Activated CD4-positive, alpha-beta T cell treated with anti-CD3 and anti-CD28 coated beads, Interleukin-10, Interleukin-2, amounts not matched to agents 100 ng/mL and 50 ng/mL, durations not matched to agents 16 hours and 8 hours (primary cell): ENCODE measurements around the gene MKKS.
A peak's percentile ranks its signal among the peaks of the same experiment; 100 is the strongest.
"Not testable (repeated sequence)": the region's sequence is repeated elsewhere in the genome, so short reads cannot be mapped to it uniquely, and the experiment has no call there.

Source experiments
- DNase-seq: peaks from one replicate; pipeline ENCODE4 v3.0.0-alpha.2; 2020

MKKS gene

DNA sequence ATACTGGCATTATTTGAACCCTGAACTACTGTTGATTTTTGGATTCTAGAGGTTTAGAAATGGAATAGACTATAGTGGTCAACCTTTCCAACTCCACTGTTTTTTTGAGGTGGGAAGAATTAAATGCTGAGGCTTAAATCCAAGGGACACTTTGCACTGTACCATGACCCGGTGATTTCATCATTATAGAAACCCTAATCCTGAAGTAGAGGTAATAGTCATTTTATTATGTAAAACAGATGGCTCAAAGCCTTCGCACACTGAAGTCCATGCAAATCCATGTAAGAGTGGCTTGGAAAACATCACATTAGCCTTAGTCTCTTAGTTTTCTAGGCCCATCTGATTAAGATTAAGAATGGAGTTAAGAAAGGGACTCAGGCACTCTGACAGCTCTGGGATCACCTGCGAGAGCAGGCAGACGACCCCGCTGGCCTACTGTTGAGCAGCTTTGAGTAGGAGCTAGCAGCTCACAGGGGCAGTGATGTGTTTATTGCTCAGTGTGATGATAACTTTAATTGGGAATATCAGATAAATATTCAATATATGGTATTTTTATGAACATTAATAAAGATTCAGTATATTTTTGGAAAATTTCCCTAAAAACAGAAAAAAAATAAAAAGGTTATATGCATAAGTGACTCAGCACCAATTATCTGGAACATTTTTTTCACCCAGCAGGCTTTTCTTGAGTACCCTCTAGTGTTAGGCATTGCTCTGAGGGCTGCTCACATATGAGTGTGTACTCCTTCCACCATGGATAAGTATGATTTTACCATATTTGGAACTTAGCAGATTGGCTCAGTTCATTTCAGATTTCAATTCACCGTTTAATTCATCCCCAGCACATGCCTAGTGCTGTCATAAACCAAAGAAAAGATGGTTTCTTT, 14.5 kb upstream of the MKKS start:
- no peak for DNase-seq

DNA sequence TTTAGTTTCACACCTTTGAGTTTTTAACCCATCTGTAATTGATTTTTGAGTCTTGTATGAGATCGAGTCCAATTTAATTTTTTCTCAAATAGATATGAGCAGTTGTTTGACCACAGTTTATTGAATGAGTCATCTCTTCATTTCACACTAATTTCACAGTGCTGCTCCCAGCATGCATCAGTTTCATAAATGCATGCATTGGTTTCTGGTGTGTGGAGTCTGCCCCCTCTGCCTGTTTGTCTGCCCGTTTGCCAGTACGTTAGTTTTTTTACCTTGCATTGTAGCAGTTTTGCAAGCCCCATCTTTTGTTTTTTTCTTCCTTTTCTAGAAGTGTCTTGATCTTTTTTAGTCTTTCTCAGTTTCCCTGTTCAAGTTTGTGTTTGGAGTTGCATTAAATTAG, 13.0 kb upstream of the MKKS start:
- DNase-seq, result peak; percentile 92

DNA sequence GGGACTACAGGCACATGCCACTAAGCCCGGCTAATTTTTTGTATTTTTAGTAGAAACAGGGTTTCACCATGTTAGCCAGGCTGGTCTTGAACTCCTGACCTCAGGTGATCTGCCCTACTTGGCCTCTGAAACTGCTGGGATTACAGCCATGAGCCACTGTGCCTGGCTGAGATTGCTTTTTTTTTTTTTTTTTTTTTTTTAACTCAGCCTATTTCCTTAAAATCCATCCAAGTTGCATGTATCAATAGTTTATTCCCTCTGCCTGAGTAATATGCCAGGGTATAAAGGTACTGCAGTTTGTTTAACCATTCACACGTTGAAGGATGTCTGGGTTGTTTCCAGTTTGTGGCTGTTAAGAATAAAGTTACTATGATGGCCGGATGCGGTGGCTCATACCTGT, 11.7 kb upstream of the MKKS start:
- no peak for DNase-seq

DNA sequence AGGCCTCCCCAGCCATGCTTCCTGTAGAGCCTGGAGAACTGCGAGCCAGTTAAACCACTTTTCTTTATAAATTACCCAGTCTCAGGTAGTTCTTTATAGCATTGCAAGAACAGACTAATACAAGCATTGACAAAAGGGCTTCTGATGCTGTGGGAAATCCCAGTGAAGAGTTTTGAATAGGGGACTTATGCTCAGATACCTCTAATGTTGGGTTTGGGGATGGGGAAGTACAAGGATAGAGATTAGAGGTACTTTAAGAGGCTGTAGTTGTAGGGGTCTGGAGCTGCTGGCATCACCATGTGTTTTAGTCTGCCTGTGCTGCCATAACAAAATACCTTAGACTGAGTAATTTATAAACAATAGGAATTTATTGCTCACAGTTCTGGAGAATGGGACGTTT, 9.9 kb upstream of the MKKS start:
- no peak for DNase-seq

DNA sequence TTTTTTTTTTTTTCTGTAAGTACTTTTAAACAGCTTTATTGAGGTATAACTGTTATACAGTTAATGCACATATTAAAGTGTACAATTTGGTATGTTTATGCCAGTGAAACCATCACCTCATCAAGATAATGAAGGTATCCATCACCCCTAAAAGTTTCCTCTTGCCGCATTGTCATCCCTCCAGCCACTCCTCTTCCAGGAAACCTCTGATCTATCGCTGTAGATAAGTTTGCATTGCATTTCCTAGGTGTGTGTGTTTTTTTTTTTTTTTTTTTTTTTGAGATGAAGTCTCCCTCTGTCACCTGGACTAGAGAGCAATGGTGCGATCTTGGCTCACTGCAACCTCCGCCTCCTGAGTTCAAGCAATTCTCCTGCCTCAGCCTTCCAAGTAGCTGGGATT, 4.2 kb upstream of the MKKS start:
- DNase-seq, result peak; percentile 35

DNA sequence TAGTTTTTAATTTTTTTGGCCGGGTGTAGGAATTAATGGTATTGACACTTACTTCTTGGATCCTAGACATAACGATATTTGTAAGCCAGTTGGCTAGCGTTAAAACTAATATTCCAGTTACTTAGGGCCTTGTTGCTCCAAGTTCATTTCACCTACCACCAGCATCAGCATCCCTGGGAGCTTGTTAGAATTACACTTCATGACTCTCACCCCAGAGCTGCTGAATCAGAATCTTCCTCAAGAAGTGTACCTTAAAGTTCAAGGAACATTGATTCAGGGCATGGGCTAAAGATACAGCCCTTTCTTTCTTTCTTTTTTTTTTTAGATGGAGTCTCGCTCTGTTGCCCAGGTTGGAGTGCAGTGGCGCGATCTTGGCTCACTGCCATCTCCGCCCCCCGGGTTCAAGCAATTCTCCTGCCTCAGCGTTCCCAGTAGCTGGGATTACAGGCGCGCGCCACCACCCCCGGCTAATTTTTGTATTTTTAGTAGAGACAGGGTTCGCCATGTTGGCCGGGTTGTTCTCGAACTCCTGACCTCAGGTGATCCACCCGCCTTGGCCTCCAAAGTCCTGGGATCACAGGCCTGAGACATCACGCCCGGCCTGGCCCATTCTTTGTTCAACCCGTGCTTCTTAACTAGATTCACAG, 2.2 kb upstream of the MKKS start:
- DNase-seq, result no peak

DNA sequence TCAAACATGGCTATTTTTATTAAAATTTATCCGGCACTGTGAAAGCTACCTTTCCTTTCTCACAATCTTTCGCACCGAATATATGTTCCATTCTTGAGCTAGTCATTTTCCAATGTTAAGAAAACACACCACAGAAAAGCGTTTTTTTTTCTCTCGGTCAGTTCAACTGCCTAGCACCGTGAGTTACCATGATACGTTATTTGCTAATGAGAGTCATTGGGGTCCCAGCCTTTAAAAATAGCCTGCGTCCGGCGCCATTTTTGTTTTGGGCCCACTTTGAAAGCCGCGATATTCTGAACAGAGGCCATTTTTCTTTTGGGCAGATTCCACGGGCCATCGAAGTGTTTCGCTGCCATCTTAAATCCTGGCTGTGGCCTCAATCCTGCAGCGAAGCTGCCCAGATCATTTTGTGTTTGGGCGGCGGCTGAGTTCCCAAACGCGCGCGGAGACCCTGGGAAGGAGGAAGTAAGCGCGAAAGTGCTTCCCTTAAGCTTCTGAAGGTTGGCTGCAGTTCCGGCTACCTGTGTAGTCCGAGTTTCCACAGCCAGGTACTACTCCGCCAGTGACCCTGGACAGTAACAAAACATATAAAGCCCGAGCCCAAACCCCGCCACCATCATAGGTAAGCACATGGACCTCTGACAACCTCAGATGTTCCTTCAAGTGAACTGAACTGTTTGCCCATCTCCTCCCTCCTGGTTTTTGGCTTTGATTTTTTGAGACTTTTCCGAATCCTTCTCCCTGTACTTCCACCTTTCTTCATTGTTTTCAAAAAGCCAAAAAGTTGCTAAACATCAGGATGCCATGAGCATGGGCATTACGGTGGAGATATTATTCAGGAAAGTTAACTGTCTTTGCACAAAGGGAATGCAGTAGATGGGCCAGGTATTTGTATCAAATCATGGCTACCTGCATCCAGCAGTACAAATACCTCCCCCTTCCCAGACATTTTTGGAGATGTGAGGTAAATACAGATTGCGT, 1.1 kb upstream of the MKKS start, which contains the start of gene SLX4IP:
Gene SLX4IP (plus strand): TSS at position 474 of the 981 bp plus-strand sequence. CDS start 22,900 bp downstream, outside the sequence.
- DNase-seq, result peak; percentile 94

DNA sequence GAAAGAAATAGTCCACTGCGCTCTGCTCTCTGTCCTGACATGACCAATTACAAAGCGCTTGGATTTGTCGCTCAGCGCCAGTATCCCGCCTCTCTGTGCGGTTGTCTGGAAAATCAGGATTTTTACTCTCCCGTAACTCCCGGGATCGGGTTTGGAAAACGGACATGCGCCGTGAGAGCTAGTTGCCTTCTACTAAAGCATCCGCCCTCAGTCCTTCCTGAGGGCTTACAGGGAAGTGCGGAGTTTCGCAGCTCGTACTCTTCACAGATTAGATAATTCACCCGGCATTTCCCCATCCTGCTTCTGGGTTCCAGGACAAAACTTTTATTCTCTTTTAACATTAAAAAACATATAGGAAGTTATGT, 427 bp upstream of the MKKS start:
- DNase-seq, result peak; percentile 86

DNA sequence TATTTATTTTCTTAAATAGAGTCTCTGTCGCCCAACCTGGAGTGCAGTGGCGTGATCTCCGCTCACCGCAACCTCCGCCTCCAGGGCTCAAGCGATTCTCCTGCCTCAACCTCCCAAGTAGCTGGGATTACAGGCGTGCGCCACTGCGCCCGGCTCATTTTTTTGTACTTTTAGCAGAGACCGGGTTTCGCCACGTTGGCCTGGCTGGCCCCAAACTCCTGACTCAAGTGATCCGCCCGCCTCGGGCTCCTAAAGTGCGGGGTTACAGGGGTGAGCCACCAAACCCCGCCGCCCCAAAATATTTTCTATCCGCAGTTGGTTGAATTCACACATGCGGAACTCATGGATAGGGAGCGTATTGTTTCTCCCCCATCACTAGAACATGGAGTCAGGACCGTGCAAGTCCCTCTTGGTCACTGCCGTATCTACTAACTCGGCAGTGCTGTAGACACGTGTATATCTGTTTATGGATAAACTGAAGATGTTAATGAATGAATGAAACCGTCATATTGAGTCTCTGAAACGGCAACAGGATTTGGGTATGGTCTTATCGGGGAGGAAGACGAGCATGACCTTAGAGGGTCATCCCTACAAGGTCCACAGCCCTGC, 904 bp downstream of the MKKS start:
- no peak for DNase-seq

DNA sequence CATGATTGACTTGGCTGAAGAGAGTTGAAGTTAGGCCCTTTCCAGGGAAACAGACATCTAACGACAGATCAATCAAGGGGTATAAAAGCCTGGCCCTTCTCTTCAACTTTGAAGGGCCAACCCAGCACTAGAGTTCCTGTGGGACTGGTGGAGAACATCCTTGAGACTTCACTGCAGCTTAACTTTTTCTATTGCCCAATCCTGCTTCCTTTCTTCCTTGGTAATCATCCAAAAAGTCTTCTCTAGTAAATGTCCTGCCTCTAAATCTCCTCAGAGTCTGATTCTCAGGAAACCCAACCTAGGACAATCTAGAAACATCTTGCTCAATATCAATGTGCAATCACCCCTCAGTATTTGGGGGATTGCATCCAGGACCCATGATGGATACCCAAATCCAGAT, 1.9 kb downstream of the MKKS start:
- no peak for DNase-seq

DNA sequence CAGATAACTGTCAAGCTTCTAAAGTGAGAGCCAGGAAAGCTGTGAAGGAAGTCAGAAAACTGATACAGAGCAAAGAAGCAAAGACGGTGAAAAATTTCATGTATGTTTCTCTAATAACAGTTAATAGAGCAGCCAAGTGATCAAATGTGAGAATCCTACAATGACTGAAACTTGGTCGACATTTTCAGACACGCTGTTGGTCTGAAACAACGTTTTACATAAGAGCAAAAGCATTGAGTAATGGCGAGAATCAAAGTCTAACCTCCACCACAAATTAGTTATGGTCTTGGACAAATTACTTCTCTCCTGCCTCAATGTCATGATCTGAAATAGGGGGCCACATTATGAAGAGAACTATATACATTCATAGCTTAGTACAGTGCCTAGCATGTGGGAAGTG, 3.3 kb downstream of the MKKS start:
- DNase-seq, result no peak

DNA sequence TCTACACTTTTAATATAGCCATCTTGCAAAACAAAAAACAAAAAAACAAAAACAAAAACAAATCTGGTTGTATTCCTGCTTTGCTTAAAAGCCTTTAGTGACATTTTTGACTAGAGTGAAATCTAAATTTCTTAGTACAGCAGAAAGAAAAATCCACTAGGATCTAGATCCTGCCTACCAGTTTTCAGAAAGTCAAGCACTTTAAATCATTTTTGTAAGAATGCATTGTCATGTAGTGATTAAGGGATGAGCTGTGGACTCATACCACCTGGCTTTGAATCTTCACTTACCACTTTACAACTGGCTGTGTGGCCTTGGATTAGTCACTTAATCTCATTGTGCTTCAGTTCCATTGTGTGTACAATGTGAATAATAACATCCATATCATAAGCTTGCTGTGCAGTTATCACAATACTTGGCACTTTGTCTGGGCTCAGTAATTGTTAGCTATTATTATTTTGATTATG, 4.0 kb downstream of the MKKS start:
- peak; percentile 67 for DNase-seq

DNA sequence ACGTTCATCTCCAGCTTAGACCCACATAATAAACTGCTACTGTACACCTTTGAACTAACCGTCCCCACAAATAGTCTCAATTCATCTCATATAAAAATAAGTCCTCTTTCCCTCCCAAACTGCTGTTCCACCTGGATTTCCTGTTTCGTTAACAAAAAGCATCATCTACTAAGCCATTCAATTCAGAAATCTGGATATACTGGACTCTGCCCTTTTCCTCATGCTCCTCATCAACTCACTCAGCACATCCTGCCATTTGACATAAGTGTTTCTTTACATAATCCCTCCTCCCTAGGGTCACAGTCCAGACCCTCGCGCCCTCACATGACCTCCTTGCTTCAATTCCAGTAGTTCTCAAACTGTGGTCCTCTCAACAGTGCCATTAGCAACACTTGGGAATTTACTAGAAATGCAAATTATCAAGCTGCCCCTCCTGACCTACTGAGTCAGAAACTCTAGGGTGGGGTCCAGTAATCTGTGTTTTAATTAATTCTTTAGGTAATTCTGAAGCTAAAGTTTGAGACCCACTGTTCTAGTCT, 4.5 kb downstream of the MKKS start:
- DNase-seq, result no peak

DNA sequence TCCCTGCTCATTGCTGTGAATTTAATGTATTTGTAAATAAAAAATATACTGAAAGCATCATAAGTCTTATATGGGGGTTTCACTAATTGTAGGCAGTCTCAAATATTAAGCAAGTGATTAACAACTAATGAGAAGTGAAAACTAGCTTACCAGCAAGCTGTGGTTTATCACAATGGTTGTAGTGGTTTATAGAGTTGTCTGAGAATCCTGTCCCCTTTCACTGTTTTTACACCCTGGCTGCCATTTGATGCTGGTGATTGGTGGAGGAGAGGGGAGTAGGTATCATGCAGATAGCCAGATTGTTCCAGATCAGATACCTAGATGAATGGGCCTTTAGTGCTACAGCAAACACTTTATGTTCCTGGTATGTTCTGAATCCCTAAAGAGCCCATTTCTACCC, 6.0 kb downstream of the MKKS start:
- DNase-seq, result no peak

DNA sequence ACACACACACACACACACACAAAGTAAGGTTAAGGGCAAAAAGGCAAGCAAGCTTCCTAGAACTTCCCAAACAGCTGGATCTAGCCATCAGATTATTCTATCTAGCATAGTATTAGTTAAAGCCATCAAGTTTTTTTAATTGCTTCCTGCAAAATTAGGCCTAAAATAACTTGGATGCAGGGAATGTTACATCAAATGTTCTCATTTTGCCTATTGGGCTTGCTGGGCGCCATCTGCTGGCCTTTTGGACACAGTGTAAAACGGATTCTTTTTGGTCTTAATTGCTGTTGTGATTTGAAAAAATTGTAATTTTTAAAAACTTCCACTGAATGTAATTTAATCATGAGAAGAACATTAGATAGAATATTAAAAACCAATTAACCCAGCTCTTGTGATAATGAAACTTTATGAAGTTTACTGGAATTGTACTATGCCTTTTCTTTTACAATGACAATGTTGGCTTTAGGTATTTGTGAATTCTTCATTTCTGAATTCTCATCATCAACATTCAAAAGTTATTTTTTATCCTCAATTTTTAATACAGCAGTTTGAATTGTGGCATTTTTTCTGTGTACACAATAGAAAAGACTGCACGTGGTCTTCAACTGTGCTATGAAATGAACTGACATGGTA, 6.8 kb downstream of the MKKS start:
- DNase-seq, result peak; percentile 37

DNA sequence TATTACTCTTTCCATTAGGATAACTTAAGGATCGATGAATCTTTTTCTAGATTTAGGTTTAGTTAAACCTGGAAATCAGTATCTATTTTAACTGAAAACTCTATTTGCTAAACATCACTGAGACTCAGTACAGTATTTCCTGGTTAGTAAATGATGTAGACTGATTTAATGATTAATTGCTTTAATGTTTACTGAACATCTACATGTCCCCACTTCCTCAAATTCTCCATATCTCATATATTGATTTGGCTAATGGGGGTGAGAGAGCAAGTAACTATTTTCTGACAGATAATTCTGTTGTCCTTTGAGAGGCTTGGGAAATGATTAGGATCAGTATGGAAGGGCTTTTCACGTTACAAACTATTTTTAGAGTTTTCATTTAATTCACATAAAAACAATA, 10.3 kb downstream of the MKKS start:
- DNase-seq, result no peak

DNA sequence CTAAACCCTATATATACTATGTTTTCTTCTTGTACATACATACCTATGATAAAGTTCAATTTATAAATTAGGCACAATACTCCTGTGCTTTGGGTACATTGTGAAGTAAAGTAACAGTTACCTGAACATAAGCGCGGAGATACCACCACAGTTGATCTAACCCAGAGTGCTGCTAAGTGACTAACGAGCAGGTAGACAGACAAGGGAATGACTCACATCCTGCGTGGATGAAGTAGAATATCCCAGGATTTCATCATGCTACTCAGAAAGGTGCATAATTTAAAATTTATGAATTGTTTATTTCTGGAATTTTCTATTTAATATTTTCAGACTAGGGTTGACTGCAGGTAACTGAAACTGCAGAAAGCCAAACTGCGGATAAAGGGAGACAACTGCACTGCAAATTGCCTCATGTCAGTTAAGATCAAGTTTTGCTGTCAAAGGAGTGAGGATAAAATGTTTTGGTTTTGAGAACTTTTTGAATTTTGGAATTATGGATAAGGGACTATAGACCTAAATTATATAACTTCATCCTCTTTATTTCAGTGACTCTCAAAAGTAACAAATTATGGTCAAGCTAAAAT, 14.4 kb downstream of the MKKS start:
- DNase-seq, result no peak

DNA sequence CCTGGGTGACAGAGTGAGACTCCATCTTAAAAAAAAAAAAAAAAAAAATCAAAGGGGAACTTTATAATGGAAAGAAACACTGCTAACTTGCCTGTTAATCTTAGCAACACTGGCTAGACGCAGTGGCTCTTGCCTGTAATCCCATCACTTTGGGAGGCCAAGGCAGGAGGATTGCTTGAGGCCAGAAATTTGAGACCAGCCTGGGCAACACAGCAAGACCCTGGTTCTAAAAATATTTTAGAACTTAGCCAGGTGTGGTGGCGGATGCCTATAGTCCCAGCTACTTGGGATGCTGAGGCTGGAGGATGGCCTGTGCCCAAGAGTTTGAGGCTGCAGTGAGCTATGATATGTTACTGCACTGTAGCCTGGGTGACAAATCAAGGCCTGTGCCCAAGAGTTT, 16.8 kb downstream of the MKKS start:
- not testable (repeated sequence) for DNase-seq

DNA sequence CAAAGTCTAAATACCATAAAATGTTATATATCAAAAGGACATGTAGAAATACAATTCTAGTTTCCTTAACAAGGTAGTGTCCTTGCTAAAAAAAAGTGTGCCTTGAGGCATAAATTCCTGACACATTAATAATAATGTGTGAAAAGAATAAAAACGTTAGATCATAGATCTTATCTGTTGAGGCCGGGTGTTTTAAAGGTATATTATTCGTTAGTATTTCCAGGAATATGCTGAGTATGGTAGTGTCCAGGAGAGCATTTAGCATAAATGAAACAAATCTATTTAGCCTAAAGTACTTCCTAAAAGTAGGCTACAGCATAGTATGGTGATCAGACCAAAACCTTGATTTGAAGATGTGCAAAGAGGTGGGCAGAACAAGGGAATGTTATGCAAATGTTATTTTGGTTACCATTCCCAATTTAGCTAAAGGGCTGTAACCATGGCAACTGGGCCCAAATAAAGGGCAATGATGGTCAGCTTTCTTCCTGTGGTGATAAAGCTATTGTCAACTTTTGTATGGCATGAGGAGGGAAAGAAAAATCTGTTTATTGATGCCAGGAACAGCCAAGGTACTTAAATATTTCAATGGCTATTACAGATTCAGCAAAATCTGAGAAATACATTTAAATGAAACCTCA, 18.9 kb downstream of the MKKS start:
- no peak for DNase-seq

DNA sequence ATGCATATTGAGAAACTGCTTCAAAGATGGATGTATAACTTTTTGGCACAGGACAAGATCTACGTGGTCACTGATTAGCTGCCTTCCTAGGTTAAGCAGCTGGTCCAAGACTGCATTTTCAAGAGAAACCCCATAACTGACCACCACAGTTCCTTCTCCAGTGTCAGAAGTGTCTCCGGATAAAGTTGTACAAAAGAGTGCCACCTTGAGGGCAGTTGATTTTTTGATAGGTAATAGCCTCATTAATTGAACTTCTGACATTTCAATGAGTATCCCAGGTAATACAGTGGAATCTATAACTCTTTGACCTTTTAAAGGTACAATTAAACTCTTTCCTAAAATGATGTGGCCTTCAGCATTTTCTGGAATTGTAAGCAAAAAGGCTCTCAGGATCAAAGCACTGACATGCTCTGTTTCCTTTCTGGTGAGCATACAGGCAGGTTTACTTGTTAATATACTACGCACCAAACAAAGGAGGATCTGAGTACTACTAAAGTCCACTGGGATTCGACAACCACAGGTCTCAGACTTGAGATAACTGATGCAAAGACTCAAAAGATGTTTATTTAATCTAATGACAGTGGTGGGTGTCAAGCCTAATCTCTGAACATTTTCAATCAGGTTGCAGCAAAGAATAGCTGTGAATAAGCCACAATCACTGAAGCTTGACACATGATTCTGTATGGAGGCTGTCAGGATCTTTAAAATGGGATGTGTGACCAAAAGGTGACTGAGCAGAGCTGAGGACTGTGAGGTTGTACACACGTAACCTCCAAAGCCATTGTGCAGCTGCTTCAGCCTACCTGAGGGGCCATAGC, 21.2 kb downstream of the MKKS start:
- DNase-seq, result no peak
